OCI-LY1 (cell line): Measurements from ENCODE around the gene MAPK10.

Experiments
- CTCF ChIP-seq: fragments of 200-600 bp; sonication (generic), shearing (Covaris generic); IDR thresholded peaks from 2 replicates; pipeline ENCODE4 v1.5.1; 2017; ENCODE audit warnings: mild to moderate bottlenecking, antibody characterized with exemption, low read length, moderate library complexity, mixed read lengths
- EZH2 ChIP-seq: fragments of 200-600 bp; sonication (generic), shearing (Covaris generic); IDR thresholded peaks from 2 replicates; pipeline ENCODE4 v1.8.0; 2017; ENCODE audit warnings: borderline replicate concordance, mixed run types, mild to moderate bottlenecking, antibody characterized with exemption, low read length, moderate library complexity, mixed read lengths

- TF ChIP-seq EZH2 (no peak), CTCF (no peak)
These were observed 253.4 kb downstream of the MAPK10 start for GRCh38 chr4:86106475-86106874.
